Measurements from ENCODE around the gene MGLL.
"Not testable (repeated sequence)": the region's sequence is repeated elsewhere in the genome, so short reads cannot be mapped to it uniquely, and the experiment has no call there.

MGLL gene

DNA sequence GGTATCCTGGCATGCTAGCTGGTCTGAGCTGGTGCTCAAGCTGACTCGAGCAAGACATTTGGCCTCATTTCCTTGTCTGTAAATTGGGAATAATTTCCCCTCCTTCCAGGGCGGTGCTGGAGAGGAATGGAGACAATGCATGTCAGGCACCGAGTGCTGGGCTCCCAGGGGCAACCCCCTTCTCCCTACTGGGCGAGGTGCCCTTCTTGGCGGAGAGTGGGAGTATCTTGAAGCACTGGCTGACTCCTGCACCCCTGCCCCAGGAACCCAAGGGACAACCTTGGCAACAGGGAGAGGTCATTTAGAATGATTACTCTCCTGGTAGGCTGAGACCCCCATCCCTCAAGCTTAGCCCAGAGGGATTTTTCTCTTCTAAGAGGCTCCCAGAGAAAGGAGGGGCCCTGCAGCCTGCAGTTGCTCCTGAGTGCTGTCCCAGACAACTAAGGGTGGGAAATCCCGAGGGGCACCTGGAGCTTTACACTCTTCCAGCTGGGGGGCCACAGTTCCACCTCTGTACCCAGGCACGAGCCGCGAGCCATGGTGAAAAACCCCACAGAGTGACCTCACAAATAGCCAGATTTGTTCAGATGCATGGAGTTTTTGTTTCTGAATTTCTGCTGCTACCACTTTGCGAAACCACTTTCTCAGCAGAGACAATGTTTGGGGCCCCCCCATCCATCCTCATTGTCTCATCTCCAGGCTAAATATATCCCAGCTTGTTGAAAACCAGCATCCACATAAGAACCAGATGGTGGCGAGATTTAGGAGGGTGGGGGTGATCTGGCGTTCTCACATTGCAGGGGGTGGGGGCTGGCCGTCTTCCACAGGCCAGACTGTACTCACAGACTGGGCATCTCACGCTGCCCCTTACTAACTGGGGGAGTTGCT is 104.7 kb downstream of the MGLL start:
- no peak for DNase-seq

DNA sequence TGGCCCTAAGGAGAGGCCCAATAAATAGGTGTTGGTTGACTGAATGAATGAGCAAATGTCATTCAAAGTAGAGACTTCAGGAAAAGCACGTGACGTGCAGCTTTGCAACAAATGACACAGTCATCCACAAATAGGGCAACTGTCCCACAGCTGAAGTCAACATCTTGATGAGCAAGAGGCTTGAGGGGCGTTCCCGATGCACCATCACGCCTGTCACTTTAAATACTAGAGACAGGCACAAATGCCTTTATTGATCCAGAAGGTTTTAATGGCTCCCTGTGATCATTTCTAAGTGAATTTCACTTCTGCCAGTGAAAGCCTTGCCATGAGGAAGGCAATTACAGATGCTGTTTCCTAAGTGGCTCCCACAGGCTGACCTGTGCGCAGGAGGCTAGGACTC is 105.9 kb downstream of the MGLL start:
- no peak for DNase-seq

DNA sequence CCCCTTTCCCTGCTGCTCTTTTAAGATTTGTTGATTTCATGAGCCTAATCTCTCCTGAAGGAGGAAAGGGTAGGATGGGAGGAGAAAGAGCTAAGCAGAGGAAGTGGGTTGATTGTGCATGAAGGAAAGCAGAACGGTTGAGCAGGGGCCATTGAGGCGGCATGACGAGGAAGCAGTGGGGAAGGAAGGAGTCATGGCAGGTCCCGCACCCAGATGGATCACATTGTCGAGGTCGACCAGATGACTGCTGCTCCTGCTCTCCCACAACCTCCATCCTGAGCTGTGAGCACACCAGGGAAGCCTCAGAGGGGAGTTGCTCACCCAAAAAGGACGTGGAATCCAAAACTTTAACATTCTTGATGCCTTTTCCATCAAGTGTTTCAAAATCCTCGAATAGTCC is 106.8 kb downstream of the MGLL start:
- DNase-seq = no peak

DNA sequence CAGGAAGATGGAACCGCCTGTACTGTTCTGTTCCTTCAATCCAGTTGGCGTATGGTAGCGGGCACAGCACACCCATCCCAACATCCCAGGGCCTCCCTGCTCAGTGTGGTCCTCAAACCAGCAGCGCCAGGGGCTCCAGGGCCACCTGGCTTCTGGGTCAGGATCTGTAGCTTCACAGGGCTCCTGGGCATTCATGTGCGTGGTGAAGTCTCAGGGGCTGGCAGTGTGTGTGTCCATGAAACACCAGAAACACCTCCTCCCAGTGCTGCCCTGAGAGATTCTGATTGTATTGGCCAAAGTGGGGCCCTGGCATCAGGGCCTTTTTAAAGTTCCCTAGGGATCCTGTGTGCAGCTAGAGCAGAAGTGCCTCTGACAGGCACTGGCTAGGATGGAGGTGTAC is 107.4 kb downstream of the MGLL start:
- DNase-seq = no peak

DNA sequence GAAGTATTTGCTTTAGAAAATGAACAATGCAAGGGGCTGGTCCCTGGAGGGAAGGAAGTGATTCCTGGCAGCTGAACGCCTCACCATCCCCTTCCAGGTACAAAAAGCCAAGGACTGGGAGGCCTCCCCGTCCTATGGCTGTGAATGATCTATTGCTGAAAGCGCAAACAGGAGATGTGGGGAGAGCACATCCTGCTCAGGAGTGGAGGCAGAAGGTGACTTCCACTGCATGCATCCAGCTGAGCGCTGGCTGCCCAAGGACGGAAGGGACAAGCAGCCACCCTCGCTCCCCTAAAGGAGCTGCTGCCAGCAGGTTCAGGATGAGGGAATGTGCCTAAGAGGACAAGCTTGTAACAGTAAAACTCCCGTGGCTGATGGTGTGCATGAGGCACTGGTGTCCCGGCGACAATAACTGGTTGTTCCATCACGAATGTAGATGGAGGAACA is 108.2 kb downstream of the MGLL start:
- DNase-seq = no peak

GRCh38 chr3:127712881-127713771 is 109.2 kb downstream of the MGLL start:
- DNase-seq = no peak

- no peak for DNase-seq
Observed at GRCh38 chr3:127712461-127712860, 109.9 kb downstream of the MGLL start.

DNA sequence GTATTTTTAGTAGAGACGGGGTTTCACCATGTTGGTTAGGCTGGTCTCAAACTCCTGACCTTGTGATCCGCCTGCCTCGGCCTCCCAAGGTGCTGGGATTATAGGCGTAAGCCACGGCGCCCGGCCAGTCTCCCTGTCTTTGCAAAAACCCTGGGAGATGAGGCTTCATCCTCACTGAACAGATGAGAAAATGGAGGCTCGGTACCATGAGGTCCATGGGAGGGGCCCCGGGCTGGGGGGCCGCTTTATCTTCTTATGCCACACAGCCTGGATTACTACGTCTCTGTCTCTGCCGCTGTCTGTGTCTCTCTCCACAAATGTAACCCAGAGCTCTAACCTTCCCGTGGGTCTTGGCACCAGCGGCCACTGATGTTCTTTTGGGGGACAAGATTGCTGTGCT is 110.4 kb downstream of the MGLL start:
- no peak for DNase-seq

- DNase-seq = no peak
Observed at GRCh38 chr3:127711021-127711695, 111.2 kb downstream of the MGLL start.

DNA sequence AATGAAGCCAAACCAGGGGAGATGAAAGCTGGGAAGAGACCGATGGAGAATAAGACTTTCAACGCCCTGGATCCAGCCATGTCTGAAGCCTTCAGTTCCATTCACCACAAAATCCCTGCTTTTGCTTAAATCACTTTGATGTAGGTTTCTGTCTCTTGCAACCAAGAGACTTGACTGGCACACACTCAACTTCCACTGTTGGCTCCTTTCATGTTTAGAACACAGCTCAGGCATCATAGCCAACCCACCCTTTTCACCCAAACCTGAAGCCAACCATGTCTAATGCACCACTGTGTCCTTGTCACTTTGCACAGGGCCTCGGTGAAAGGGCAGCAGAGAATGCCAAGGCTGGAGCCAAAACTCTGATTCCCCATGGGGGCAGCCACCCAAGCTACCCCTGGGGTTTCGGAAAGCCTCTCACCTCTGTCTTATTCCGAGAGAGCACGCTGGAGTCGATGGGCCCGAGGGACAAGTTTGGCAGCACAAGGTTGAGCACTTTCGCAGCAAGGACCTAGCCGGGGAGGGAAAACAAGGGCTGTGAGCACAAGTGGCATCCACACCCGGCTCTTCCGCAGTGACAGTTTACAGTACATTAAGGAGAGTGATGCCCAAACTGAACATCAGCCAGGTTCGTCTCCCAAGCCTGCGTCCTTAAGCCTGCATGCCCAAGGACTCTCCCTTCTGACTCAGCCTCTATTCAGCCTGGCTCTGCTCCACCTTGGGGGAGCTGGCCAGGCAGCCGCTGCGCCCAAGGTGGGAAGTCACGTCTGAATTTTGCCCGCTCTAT is 112.0 kb downstream of the MGLL start:
- DNase-seq = no peak

DNA sequence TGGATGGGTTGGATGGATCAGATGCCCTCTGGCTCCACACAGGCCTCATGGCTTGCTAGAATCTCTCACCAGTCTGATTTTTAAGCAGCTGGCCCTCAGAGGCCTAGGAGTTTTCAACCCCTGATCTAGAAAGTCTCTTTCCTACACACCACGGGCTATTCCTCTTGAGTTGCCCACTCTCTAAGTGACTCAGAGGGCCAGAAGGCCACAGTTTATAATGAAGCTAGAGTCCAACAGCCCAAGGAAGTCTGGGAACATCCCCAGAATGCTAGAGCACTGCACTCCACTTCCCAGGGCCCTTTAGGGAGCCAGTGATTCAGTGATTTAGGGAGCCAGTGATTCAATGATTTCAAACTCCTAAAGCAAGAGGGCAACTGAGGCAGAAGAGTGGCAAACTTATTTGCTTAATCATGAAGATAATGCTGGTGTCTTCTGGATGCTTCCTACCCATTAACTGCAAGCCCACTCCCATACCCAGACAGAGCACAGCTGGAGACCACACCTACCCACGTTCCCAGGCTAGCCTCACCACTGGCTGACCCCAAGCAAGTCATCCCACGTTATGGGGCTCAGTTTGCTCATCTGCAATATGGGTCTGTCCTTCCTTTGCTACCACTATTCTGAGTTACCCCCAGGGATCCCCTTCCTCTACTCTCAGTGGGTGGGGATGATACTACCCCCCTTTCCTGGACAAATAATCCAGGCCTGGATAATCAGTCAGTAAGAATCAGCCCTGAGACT is 112.8 kb downstream of the MGLL start:
- no peak for DNase-seq

DNA sequence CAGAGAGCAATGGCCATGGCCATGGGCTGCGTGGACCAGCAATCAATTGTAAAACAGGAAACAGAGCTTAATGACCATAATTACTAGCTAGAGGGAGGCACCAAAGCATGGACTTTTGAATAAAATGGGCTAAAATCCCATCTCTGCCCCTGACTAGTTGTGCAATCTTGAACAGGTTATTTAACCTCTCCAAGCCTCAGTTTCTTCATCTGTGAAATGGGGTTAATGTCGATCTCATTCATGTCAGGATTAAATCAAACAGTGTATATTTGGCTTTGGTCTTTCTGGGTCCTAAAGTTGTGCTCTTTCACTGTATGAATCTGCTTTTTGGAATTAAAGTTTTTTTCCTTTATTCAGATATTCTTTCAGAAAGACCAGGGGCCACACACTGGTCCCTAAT is 113.5 kb downstream of the MGLL start:
- no peak for DNase-seq

- DNase-seq = no peak
Observed at GRCh38 chr3:127707851-127708411, 114.4 kb downstream of the MGLL start.

GRCh38 chr3:127706785-127707351 is 115.4 kb downstream of the MGLL start:
- no peak for DNase-seq

GRCh38 chr3:127706312-127706711 is 116.0 kb downstream of the MGLL start:
- no peak for DNase-seq

GRCh38 chr3:127704840-127705239 is 117.5 kb downstream of the MGLL start:
- not testable (repeated sequence) for DNase-seq

- no peak for DNase-seq
Observed at GRCh38 chr3:127702151-127702578, 120.2 kb downstream of the MGLL start.

GRCh38 chr3:127701280-127701911 is 120.9 kb downstream of the MGLL start:
- no peak for DNase-seq

DNA sequence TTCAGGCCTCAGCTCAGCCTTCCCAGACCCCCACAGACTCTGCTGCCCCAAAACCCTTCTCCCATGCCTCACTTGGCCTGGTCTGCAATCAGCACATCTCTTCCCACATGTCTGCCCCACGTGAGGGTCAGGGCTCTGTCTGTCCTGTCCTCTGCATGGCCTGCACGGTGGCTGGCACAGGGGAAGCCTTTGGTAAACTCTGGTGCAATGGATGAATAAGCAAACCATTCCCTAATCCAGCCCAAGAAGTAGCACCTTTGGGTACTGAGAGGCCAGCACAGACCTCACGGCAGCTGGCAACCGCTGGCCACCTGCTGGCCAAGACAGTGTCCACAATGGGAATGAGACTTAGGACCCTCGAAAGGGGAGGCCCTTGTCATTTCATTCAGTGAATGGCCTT is 121.9 kb downstream of the MGLL start:
- no peak for DNase-seq
